GM12878 (cell line): ENCODE data around the gene ABCC1. TPM values are rescaled to one million over a fixed set of nuclear protein-coding genes. Genes with fewer than 3 reads are reported as not detected.

ENCODE experiments used
- ATAC-seq: fragments of 200-7000 bp; cut with Tn5 transposase; 3 replicates; pipeline ENCODE4 v1.9.1; 2020; ENCODE audit warnings: mild to moderate bottlenecking, moderate library complexity
- BruUV-seq: library from RNA; stranded (reverse); fragments of 400-500 nt; replicated peaks from 2 replicates; lab custom pipeline; 2021; lab: Mats Ljungman, UMichigan
- CTCF ChIA-PET: fragments of 300-600 bp; sonication (Branson Sonifier 250); formaldehyde crosslinking; extraction: SDS; loops from one replicate; lab custom pipeline; 2021; ENCODE audit warnings: inconsistent platforms; lab: Yijun Ruan, JAX
- POLR2A ChIA-PET: fragments of 350-600 bp; formaldehyde crosslinking; extraction: SDS; loops from one replicate; lab custom pipeline; 2021; ENCODE audit warnings: inconsistent platforms; lab: Charles Lee
- RAD21 ChIA-PET: fragments of 300-600 bp; sonication (Branson Sonifier 250); formaldehyde crosslinking; loops from one replicate; lab custom pipeline; 2023; ENCODE audit warnings: antibody characterized with exemption; ENCODE audit not compliant: unreplicated experiment; lab: Charles Lee
- SMC1A ChIA-PET: fragments of 300-600 bp; sonication (Branson Sonifier 250); formaldehyde crosslinking; loops from one replicate; lab custom pipeline; 2023; ENCODE audit not compliant: unreplicated experiment, uncharacterized antibody; lab: Charles Lee
- DNase-seq: peaks from one replicate; pipeline ENCODE4 v3.0.0-alpha.2; 2011; ENCODE audit warnings: low read depth, low spot score
- FAIRE-seq: peaks from 3 replicates; lab custom pipeline; 2011; peaks lifted over from hg19 to GRCh38; lab: Jason Lieb, UNC
- H2AFZ ChIP-seq: 2 replicates; pipeline ENCODE4 v1.6.0; 2011; ENCODE audit warnings: low read depth, low read length, control low read depth; ENCODE audit not compliant: control insufficient read depth
- H3K27ac ChIP-seq: 2 replicates; pipeline ENCODE4 v1.5.1; 2011; ENCODE audit warnings: control low read depth; ENCODE audit not compliant: control insufficient read depth, insufficient read depth
- H3K27me3 ChIP-seq, 2 experiments: replicated peaks in 1 of 2; 2 replicates each; pipeline versions ENCODE4 v1.6.0 to v1.6.1; 2011; ENCODE audit warnings: low read length in 1 of 2; ENCODE audit not compliant: control insufficient read depth in 2 of 2, insufficient read depth in 2 of 2
- H3K36me3 ChIP-seq, 2 experiments: 2 replicates each; pipeline ENCODE4 v1.5.1; 2011; ENCODE audit warnings: low read length in 1 of 2; ENCODE audit not compliant: control insufficient read depth in 2 of 2, insufficient read depth in 2 of 2
- H3K4me1 ChIP-seq: 2 replicates; pipeline ENCODE4 v1.6.1; 2011; ENCODE audit warnings: mild to moderate bottlenecking, low read length, moderate library complexity, mixed read lengths; ENCODE audit not compliant: control insufficient read depth, insufficient read depth
- H3K4me2 ChIP-seq: 2 replicates; pipeline ENCODE4 v1.6.0; 2011; ENCODE audit warnings: control low read depth; ENCODE audit not compliant: control insufficient read depth, insufficient read depth
- H3K4me3 ChIP-seq: fragments of 200-600 bp; sonication (generic); 2 replicates; pipeline ENCODE4 v1.5.1; 2016
- H3K79me2 ChIP-seq: 2 replicates; pipeline ENCODE4 v1.6.0; 2011; ENCODE audit warnings: low read length; ENCODE audit not compliant: control insufficient read depth, insufficient read depth
- H3K9ac ChIP-seq: 2 replicates; pipeline ENCODE4 v1.8.0; 2011; ENCODE audit warnings: low read length, control low read depth, mixed read lengths; ENCODE audit not compliant: control insufficient read depth, insufficient read depth
- H3K9me3 ChIP-seq: replicated peaks from 3 replicates; pipeline ENCODE4 v1.5.1; 2011; ENCODE audit warnings: mild to moderate bottlenecking, low read length; ENCODE audit not compliant: control insufficient read depth, insufficient read depth
- H4K20me1 ChIP-seq: 2 replicates; pipeline ENCODE4 v1.6.0; 2011; ENCODE audit not compliant: control insufficient read depth, insufficient read depth
- ASH2L ChIP-seq: fragments of 300-600, 200-600 bp; sonication (generic); IDR thresholded peaks from 2 replicates; pipeline ENCODE4 v1.6.1; 2017; ENCODE audit warnings: low read depth, mild to moderate bottlenecking, borderline replicate concordance
- ATF2 ChIP-seq: IDR thresholded peaks from 2 replicates; pipeline ENCODE4 v1.6.1; 2012; ENCODE audit warnings: low read length, inconsistent platforms
- BCL11A ChIP-seq: IDR thresholded peaks from 2 replicates; pipeline ENCODE4 v1.6.1; 2011; ENCODE audit warnings: low read depth, low read length
- BRCA1 ChIP-seq: IDR thresholded peaks from 2 replicates; pipeline ENCODE4 v1.6.1; 2011; ENCODE audit warnings: low read depth, low read length, improper control_type of control experiment
- DPF2 ChIP-seq: fragments of 450-650 bp; IDR thresholded peaks from 2 replicates; pipeline ENCODE4 v1.6.1; 2017; ENCODE audit warnings: mild to moderate bottlenecking
- FOXM1 ChIP-seq: IDR thresholded peaks from 2 replicates; pipeline ENCODE4 v1.6.1; 2012; ENCODE audit warnings: low read depth, mild to moderate bottlenecking, inconsistent platforms, low read length, moderate library complexity
- MLLT1 ChIP-seq: fragments of 450-650 bp; IDR thresholded peaks from 2 replicates; pipeline ENCODE4 v1.6.1; 2016; ENCODE audit warnings: mild to moderate bottlenecking
- NR2F1 ChIP-seq: fragments of 450-650 bp; conservative IDR thresholded peaks from 2 replicates; pipeline ENCODE4 v1.6.1; 2017; ENCODE audit warnings: mild to moderate bottlenecking
- PML ChIP-seq: IDR thresholded peaks from 2 replicates; pipeline ENCODE4 v1.6.1; 2012; ENCODE audit warnings: low read length, inconsistent platforms
- SREBF2 ChIP-seq: IDR thresholded peaks from 2 replicates; pipeline ENCODE4 v1.6.1; 2012; ENCODE audit warnings: mild to moderate bottlenecking, low read length
- TAF1 ChIP-seq: IDR thresholded peaks from 2 replicates; pipeline ENCODE4 v1.6.1; 2011; ENCODE audit warnings: mild to moderate bottlenecking, low read depth, low read length, borderline replicate concordance
- YBX1 ChIP-seq: fragments of 450-650 bp; IDR thresholded peaks from 2 replicates; pipeline ENCODE4 v1.6.1; 2016; ENCODE audit warnings: antibody characterized with exemption
- ZNF24 ChIP-seq: fragments of 450-650 bp; IDR thresholded peaks from 2 replicates; pipeline ENCODE4 v1.6.1; 2017; ENCODE audit warnings: antibody characterized with exemption, mild to moderate bottlenecking
- ZNF274 ChIP-seq: IDR thresholded peaks from one replicate; pipeline ENCODE4 v1.8.0; 2011; ENCODE audit not compliant: insufficient read length, insufficient read depth
- WGBS: methylation state at CpG from one replicate; pipeline ENCODE4 v1.1.6; 2016; ENCODE audit warnings: low lambda C conversion rate; ENCODE audit not compliant: insufficient replicate concordance, insufficient coverage; ENCODE audit errors: missing lambda C conversion rate; 5-methylcytosine and 5-hydroxymethylcytosine counted together
- in situ Hi-C: fragments of 300-500 bp; cut with MboI; formaldehyde crosslinking; loops from 9 replicates; pipeline ENCODE4 v1.14.3; 2018; ENCODE audit warnings: mixed read lengths
- intact Hi-C: fragments of 100-400 bp; cut with micrococcal nuclease; formaldehyde crosslinking; loops from one replicate; pipeline ENCODE4 v1.14.2; 2022; ENCODE audit not compliant: unreplicated experiment
- polyA plus RNA-seq, 11 experiments: library from polyadenylated mRNA; depleted of rRNA in 4 of 11; unstranded in 6 of 11; stranded (reverse) in 5 of 11; fragments of >200 nt; fragmentation: Nextera tagmentation in 4 of 11; fragmentation: Illumina TruSeq in 1 of 11; extraction: Ambion mirVana in 4 of 11; extraction: Trizol in 1 of 11; gene quantifications; 1 replicate in 1 of 11; 2 replicates in 10 of 11; pipeline versions ENCODE4 v1.2.1 to v1.2.3, GENCODE V29; 2011 to 2016; ENCODE audit warnings: inconsistent platforms in 2 of 11, missing spikeins in 2 of 11, low read depth in 1 of 11
- total RNA-seq, 4 experiments: library from RNA; depleted of rRNA in 3 of 4; stranded (reverse); fragments of >200 nt in 3 of 4; fragmentation: Illumina TruSeq in 1 of 4; extraction: Trizol in 1 of 4; gene quantifications; 2 replicates each; pipeline versions ENCODE4 v1.2.1 to v1.2.3, GENCODE V29; 2013 to 2021
- TF ChIP-seq, protein P1 (sequence below): fragments of 450-650 bp; IDR thresholded peaks from 2 replicates; pipeline ENCODE4 v1.6.1; 2018; ENCODE audit warnings: mild to moderate bottlenecking, low read depth, moderate library complexity; ENCODE audit not compliant: partially characterized antibody

ABCC1 gene
- total and polyA plus RNA-seq, 10 of the 15 experiments (the other 5 are each of a cell fraction or from before 2014, with no cell fraction given), result 3.2 to 44.6 (median 14.5) TPM

- CTCF ChIA-PET, result interaction anchor here (0.8 to 1.9 kb wide), 3 partner anchors 10 to 72 kb away, joined by 3 to 10 read pairs (median 3); partner anchors contain the start of gene CEP20
- Histone ChIP-seq H3K36me3 (peaks cover 0 to 2% of the 10 kb centered on the region in 2 experiments; a peak in 2 of 4 replicates), H3K79me2 (peaks cover 82% of the 10 kb centered on the region), H3K4me2 (peak overlapping the region; percentile 78), H3K4me3 (no peak overlapping the region), H3K27me3 (no peaks in the 10 kb centered on the region), H2AFZ (no peak overlapping the region), H3K9me3 (peaks cover 15% of the 10 kb centered on the region; the same call in 2 of the 3 replicates), H3K4me1 (peaks cover 22% of the 10 kb centered on the region), H3K9ac (peak overlapping the region; percentile 42; the same call in 1 of the 2 replicates), H4K20me1 (no peaks in the 10 kb centered on the region), H3K27ac (peak overlapping the region; percentile 85)
- SMC1A ChIA-PET, result interaction anchor here (0.6 to 3.3 kb wide), 10 partner anchors 10 to 85 kb away, joined by 3 to 40 read pairs (median 5); no protein-coding TSS in a partner anchor
- POLR2A ChIA-PET, result interaction anchor here (1.0 to 2.8 kb wide), 6 partner anchors 9 to 72 kb away, joined by 3 to 21 read pairs (median 5); partner anchors contain the start of gene CEP20
- intact Hi-C loops, result no loop called here
- DNase-seq (no peak), FAIRE-seq (no peak), ATAC-seq (peak; percentile 11; the same call in 1 of the 3 replicates)
- in situ Hi-C loops, result no loop called here
- no TSS peak for BruUV-seq
- RAD21 ChIA-PET, result interaction anchor here (0.7 to 2.9 kb wide), 4 partner anchors 9 to 72 kb away, joined by 3 to 16 read pairs (median 3); partner anchors contain the start of gene CEP20
- WGBS, result 65% methylated on average over 12 of the region's 12 CpGs
- TF ChIP-seq ZNF274, result no peak
- no peak for TF ChIP-seq DPF2
- TF ChIP-seq YBX1, result no peak
- no peak for TF ChIP-seq FOXM1
- TF ChIP-seq BRCA1, result no peak
- TF ChIP-seq SREBF2, result no peak
- TF ChIP-seq, protein P1, sequence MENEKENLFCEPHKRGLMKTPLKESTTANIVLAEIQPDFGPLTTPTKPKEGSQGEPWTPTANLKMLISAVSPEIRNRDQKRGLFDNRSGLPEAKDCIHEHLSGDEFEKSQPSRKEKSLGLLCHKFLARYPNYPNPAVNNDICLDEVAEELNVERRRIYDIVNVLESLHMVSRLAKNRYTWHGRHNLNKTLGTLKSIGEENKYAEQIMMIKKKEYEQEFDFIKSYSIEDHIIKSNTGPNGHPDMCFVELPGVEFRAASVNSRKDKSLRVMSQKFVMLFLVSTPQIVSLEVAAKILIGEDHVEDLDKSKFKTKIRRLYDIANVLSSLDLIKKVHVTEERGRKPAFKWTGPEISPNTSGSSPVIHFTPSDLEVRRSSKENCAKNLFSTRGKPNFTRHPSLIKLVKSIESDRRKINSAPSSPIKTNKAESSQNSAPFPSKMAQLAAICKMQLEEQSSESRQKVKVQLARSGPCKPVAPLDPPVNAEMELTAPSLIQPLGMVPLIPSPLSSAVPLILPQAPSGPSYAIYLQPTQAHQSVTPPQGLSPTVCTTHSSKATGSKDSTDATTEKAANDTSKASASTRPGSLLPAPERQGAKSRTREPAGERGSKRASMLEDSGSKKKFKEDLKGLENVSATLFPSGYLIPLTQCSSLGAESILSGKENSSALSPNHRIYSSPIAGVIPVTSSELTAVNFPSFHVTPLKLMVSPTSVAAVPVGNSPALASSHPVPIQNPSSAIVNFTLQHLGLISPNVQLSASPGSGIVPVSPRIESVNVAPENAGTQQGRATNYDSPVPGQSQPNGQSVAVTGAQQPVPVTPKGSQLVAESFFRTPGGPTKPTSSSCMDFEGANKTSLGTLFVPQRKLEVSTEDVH, result no peak
- TF ChIP-seq PML, result no peak
- TF ChIP-seq ASH2L, result no peak
- TF ChIP-seq ATF2, result no peak
- peak; percentile 29; the same call in 1 of the 2 replicates for TF ChIP-seq MLLT1
- TF ChIP-seq NR2F1, result peak; percentile 23; the same call in 1 of the 2 replicates
- TF ChIP-seq ZNF24, result peak; percentile 82
- no peak for TF ChIP-seq BCL11A
- TF ChIP-seq TAF1, result no peak
These were observed 10.9 kb downstream of the ABCC1 start for GRCh38 chr16:15960124-15960971.
